Measurements from ENCODE around the gene BCAS1. TPM values are rescaled to one million over a fixed set of nuclear protein-coding genes. Genes with fewer than 3 reads are reported as not detected.

The BCAS1 gene
- total RNA-seq, 1 donor from 2014 or later: not detected

- DNase-seq (ENCODE audit: low read depth): no peak
Measured at GRCh38 chr20:53907968-53908751, 162.2 kb downstream of the BCAS1 start.

GRCh38 chr20:53905820-53906191, 164.6 kb downstream of the BCAS1 start:
- Histone ChIP-seq H3K36me3 (ENCODE audit: control insufficient read depth, insufficient read depth, low read length) (no peaks in the 10 kb centered on the region), H3K4me3 (ENCODE audit: low read depth, low read length) (no peak overlapping the region), H3K27me3 (ENCODE audit: control insufficient read depth, insufficient read depth, low read length) (no peaks in the 10 kb centered on the region)
- DNase-seq (ENCODE audit: low read depth) (no peak), FAIRE-seq (no peak)
- no peak for TF ChIP-seq CTCF (IDR thresholded peaks at IDR 0.05; ENCODE audit: insufficient read depth, low read length, severe bottlenecking)

More at GRCh38 chr20:53907968-53908751, 162.2 kb downstream of the BCAS1 start:
- TF ChIP-seq CTCF (IDR thresholded peaks at IDR 0.05; ENCODE audit: insufficient read depth, low read length, severe bottlenecking): no peak
- Histone ChIP-seq H3K27me3 (ENCODE audit: control insufficient read depth, insufficient read depth, low read length) (no peaks in the 10 kb centered on the region), H3K4me3 (ENCODE audit: low read depth, low read length) (no peak overlapping the region), H3K36me3 (ENCODE audit: control insufficient read depth, insufficient read depth, low read length) (no peaks in the 10 kb centered on the region)
- FAIRE-seq: no peak

GRCh38 chr20:53905019-53905819, 165.2 kb downstream of the BCAS1 start:
- no peak for TF ChIP-seq CTCF (IDR thresholded peaks at IDR 0.05; ENCODE audit: insufficient read depth, low read length, severe bottlenecking)
- no peaks in the 10 kb centered on the region for H3K36me3 ChIP-seq (ENCODE audit: control insufficient read depth, insufficient read depth, low read length)
- DNase-seq (ENCODE audit: low read depth): no peak
- FAIRE-seq: no peak
- H3K27me3 ChIP-seq (ENCODE audit: control insufficient read depth, insufficient read depth, low read length): no peaks in the 10 kb centered on the region
- no peak overlapping the region for H3K4me3 ChIP-seq (ENCODE audit: low read depth, low read length)

GRCh38 chr20:53904261-53904660, 166.1 kb downstream of the BCAS1 start:
- DNase-seq (ENCODE audit: low read depth): no peak
- Histone ChIP-seq H3K36me3 (ENCODE audit: control insufficient read depth, insufficient read depth, low read length) (no peaks in the 10 kb centered on the region), H3K27me3 (ENCODE audit: control insufficient read depth, insufficient read depth, low read length) (no peaks in the 10 kb centered on the region), H3K4me3 (ENCODE audit: low read depth, low read length) (no peak overlapping the region)
- no peak for FAIRE-seq
- no peak for TF ChIP-seq CTCF (IDR thresholded peaks at IDR 0.05; ENCODE audit: insufficient read depth, low read length, severe bottlenecking)

- DNase-seq (ENCODE audit: low read depth) (peak; percentile 94), FAIRE-seq (no peak)
- Histone ChIP-seq H3K36me3 (ENCODE audit: control insufficient read depth, insufficient read depth, low read length) (no peaks in the 10 kb centered on the region), H3K27me3 (ENCODE audit: control insufficient read depth, insufficient read depth, low read length) (no peaks in the 10 kb centered on the region), H3K4me3 (ENCODE audit: low read depth, low read length) (no peak overlapping the region)
- no peak for TF ChIP-seq CTCF (IDR thresholded peaks at IDR 0.05; ENCODE audit: insufficient read depth, low read length, severe bottlenecking)
Measured at GRCh38 chr20:53903652-53903987, 166.8 kb downstream of the BCAS1 start.

Data from bronchial epithelial cell (primary cell).